GM19025 (cell line): ENCODE measurements around the gene PRDM1.

Experiments used
- ATAC-seq: cut with Tn5 transposase; IDR thresholded peaks from one replicate; pipeline ENCODE4 v1.9.1; 2021; ENCODE audit warnings: mild to moderate bottlenecking, low read depth, moderate library complexity; ENCODE audit not compliant: unreplicated experiment

PRDM1 gene

DNA sequence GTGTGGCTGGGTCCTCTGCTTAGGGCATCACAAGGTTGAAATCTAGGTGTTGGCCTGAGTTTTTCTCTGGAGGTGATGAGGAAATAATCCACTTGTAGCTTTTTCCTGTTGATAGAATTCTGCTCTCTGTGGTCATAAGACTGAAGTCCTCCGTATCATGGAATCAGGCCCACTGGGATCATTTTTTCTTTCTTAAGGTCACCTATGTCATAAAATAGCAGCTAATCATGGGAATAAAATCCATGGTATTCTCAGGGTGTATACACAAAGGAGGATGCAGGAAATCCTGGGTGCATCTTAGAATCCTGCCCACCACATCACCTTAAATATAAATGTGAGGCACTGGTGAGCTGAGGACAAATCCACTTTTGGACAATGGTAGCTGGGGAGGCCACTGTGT, 72.7 kb downstream of the PRDM1 start:
- no peak for ATAC-seq
